GM19463 (cell line): ENCODE results near the gene KCTD16.

Source experiments
- ATAC-seq: cut with Tn5 transposase; IDR thresholded peaks from one replicate; pipeline ENCODE4 v1.9.1; 2021; ENCODE audit warnings: mild to moderate bottlenecking, moderate library complexity; ENCODE audit not compliant: unreplicated experiment

KCTD16 gene

DNA sequence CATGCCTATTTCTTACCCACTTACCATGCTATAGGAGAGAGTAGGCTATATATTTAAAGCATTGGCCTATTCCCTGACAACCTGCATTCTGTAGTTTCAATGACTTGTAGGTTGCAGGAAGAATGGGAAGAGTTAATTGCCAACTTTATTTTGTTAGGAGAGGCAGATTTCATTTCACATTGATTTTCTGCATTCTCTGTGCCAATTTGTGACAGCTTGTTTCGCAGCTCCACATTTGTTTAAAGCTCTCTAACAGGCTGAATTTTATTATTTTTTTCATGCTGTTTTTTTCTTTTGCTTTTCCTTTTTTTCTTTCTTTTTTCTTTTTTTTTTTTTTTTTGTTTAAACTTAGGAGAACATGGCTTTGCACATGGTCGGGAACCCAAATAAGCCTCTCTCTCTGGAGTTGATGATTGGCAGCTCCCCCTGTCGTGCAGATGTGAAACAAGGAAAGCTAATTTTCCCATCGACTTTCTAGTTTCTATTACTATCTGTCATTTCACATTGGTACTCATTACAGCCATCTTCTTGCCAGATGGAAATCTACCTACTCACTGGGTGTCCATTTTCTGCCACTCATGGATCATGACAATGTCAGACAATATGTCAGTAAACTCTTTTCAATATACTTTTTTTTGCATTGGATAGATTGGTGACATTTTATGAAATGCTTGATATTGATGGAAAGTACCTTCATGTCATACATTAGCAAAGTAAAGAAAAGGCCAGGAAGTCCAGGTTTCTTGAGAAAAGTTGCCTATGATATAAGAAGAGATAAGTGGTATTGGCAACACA is 223.2 kb downstream of the KCTD16 start:
- ATAC-seq = no peak

DNA sequence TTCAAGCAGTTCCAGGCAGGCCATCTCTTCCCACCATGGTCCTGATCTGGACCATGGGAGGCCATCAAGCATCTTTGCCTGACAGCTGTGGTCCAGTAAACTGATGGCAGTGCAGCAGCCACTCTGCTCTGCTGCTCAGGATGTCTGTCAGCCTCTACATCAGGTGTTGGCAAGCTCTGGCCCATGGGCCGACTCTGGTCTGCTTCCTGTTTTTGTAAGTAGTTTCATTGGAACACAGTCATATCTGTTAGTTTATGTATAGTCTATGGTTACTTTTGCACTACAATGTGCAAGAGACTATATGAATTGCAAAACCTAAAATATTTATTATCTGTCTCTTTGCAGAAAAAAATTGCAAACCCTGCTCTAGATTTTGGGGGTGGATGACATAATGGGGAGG is 225.0 kb downstream of the KCTD16 start:
- no peak for ATAC-seq

DNA sequence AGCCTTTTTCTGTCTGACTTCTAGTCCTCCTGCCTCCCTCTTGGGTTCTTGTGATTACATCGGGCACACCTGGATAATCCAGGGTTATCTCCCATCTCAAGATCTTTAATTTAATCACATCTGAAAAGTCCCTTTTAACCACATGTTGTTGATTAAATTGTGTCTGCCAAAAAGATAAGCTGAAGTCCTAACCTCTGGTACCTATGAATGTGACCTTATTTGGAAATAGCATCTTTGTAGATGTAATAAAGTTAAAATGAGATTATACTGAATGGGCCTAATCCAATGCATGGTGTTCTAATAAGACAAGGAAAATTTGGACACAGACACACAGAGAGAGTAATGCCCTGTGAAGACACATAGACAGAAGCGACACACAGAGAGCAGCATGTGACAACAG is 232.4 kb downstream of the KCTD16 start:
- no peak for ATAC-seq

DNA sequence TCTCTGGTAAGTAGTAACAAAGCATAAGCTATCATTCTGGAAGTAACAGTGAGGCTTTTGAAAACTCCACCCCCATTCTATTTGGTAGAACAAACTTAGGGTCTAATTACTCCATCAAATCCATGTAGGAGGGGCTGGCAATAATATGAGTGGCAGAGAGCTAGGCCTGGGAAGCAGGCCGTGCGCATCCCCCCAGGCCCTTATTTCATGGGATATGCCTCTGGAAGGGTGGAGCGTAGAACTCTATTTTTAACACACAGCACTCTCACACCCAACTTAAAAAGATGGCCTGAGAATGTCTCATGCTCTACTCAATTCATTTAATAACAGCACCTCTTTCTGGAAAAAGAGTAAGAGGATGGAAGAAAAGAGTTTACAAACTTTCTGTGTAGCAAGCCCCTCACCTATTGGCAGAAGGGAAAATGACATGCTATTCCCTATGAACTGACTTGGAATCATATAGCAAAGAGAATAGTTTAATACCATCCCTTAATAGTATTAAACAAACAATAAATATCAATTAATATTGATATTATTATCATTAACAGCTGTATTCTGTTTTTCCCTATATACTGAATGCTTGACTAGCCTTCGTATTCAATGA is 233.2 kb downstream of the KCTD16 start:
- ATAC-seq = no peak

DNA sequence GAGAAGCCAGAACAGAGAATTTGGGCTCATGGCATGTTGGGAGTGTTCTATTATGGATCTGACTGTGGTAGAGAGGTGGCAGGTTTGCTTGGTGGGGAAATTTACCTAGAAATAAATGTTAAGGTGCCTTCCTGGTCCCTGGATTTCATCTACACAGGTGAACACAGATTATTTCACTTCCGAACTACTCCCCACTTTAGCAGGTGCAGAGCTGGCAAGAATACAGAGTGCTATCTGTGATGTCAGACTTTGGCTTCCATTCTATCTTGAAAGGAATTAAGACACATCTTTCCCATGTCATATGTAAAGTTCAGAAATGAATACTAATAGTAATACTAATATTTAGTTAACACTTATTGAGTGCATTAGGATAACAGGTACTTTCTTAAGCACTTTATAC is 234.0 kb downstream of the KCTD16 start:
- ATAC-seq = no peak

DNA sequence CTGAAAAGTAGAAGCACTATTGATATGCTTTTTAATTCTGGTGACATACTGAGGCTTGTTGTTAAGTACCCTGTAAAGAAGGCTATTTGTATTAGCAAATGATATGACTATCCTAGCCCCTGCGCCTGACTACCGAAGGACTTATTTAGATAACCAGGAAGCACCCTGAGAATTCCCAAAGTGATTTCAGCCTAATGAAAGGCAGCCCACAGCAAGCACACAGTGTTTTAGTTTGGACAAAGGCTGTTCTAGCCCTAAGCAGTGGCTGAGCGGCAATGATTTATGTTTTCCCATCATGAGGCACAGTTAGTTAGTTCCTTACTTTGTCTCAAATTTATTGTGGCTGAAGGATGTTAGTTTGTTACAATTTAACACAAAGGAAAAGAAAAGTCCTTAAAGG is 235.3 kb downstream of the KCTD16 start:
- no peak for ATAC-seq

DNA sequence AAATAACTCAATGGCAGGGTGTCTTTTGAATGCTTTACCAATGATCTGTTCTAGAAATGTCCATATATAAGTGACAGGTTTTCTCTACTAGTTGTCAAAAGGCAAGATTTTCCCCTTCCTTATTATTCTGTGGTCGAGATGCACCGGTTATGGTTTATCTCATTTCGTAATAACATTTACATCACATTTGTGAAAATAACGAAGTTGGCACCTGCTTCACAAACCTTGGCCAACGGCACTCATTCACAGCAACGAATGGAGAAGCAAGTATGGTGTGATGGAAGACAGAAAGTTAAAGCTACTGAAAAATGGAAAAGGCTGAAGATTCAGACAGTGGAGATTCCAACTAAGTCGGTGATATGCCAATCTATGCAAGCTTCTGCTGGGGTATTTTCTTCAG is 235.8 kb downstream of the KCTD16 start:
- ATAC-seq = no peak

DNA sequence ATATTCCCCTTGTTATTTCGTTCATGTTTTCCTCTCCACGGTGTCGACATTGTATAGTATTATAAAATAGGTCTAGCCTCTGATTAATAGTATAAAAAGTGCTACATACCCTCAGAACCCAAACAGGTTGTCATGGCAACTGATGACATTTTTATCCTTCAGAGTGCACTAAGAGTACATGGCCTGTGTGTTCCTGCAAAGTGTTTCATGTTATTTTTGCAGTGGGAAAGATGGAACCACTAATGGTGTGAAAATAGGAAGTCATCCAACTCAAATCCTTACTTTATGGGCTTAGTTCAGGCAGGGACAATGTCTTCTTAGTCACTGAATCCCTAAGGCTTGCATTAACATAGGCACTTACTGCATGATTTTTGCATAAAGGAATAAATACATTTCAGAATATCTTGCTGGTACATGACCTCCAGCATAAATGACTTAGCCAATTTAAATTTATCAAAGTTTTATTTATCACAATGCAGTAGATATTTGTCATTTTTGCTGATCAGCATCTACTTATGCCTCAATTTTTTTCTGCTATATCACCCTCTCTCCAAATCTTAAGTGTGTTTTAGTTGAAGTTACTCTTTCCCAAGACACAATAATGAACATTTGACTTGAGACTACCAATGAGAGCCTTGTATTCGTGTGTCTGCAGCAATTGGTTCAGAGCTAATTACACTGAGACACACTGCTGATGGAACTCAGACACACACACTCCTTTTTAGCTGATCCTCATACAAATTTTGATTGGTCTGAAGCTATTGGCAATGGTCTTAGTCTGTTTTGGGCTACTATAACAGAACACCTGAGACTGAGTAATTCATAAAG is 243.7 kb downstream of the KCTD16 start:
- no peak for ATAC-seq

DNA sequence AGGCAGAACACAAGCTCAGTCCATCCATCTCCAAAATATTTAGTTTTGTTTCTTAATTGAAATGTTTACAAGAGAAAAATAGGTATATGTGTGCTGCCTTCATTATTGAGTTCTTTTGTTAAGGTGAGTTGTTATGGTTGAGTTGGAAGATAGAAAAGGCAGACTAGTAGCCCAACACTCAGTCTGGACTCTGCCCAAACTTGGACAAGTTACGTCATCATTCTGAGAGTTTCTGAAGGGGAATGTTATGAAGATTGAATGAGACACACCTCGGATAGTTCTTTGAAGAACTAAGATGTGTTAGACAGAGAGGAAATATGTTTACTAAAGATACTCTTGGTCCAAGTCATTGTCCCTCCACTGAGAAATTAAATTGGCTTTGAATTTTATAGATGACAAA is 245.5 kb downstream of the KCTD16 start:
- ATAC-seq = no peak

DNA sequence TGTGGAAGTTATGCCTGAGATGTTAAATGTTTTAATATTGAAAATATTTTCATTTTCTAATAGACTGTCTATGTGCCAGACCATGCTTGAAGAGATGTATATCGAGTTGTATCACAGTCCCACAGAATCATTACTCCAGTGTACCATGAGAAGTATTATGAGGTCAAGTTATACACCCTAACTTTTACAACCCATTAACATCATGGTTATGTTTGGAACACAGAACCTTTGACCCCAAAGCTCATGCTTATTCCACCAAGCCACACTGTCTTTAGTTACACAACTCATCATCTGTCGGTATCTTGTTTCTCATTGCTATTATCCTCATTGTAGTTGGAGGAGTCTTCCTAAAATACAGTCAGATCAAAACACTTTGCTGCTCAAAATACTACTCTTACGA is 248.0 kb downstream of the KCTD16 start:
- ATAC-seq = no peak

DNA sequence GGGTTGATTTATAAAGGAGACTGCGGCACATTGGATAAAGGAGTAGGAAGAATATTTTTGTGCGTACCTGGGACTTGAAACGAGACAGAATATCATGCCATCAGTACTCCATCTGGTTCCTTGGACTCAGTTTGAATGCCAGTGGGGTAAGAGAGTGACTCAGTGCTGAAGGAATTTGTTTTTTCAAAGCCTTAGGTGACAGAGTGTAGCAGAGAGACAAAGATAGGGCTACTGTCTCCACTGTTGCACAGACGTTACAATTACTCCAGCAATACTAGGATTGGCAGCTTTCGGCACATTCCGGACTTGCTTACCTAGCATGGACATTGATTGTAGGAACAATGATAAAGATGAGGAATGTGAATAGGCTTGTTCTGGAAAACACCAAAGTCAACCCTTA is 250.7 kb downstream of the KCTD16 start:
- no peak for ATAC-seq

DNA sequence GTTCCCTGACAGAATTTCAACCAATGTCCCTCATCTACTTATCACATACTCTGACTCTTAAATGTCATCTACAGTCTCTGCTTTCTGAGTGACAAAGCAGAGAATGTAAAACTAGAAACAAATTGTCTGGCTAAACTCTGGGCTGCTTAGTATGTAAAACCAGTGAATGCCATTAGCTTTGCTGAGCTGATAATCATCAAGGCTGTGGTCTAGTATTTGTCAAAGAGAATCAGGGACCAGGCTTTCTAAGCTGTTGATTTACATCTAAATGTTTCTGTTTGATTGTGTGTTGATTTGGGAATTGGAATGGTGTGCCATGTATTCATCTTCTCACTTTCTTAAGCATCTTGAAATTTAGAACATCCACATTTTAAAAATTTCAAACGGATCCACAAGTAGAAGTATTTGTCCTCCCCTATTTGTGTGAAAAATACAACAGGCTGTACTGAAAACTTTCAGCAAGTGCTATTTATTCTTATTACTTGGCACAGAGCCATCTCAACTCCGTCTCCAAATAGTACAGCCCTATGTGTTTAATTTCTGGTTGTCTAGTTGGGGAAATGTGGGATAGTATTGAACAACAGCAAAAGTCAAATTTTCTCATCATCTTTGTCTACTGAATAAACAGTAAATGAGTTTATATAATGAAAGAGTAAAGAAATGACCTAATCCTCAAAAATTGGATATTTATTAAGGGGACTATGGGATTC is 251.5 kb downstream of the KCTD16 start:
- ATAC-seq = no peak

DNA sequence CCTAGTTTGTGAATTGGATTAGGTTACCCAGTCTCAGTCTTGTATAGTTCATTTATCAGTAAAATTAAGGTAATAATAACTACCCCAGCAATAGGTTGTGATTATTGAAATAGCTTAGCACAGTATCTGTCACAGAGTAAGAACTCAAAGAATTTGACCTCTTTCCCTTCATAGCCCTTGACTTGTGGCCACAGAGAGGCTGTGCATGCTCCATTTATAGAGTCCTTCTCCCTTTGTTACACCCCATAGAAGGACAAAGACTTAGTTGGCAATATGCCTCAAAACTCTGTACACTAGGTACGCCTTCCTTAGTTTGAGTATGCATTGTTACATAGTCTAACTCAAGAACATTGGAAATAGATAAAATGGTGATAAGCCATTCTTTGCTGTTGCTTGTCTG is 257.2 kb downstream of the KCTD16 start:
- no peak for ATAC-seq

DNA sequence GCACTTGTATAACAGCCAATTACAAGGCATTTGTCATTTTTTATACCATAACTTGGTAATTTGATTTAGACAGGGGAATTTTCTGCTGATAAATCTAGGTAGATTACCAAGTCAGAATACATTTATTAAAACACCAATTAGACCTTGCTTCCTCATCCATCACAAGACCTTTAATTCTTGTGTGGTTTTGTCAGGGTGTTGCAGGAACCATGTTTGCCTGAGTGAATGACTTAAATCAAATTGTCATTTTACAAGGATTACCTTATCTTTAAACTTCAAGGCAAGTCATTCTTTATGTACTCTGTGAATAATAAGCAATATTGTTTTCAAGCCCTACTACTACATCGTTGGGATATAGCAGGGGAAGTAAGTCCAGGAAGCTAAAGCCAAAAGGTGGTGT is 257.7 kb downstream of the KCTD16 start:
- no peak for ATAC-seq

DNA sequence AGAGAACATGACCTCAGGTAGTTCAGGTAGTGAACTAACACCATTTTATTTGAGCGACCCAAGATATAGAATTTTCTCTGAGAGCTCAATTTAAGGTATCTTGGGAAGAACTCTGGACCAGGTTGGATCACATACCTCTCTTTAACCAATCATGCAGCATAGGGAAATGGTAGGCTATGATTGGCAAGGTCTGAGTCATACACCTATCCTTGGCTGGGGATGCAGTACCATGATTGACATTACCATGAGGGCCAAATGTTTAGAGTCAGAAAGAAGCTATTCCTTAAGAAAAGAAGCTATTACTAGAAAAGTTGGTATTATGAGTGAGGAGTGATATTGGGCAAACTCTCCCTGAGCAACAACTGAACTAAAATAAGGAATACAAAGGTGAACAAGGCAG is 258.7 kb downstream of the KCTD16 start:
- ATAC-seq = no peak

DNA sequence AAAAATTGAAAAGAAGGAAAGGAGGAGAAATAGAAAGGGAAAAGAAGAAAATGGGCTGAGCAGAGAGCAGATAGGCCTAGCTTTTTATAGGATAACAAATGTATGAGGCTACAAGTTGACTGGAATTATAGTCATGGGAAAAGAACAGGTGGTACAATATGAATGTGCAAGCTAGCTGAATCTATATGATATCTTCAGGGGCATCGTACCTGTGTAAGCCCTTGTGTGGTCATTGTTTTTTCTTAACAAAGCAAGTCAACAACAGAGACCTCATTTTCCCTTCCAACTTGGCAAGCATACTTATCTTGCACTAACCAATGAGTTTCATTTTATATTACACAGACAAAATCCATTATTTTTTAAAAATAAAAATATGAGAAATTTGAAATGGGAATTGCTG is 259.2 kb downstream of the KCTD16 start:
- no peak for ATAC-seq

DNA sequence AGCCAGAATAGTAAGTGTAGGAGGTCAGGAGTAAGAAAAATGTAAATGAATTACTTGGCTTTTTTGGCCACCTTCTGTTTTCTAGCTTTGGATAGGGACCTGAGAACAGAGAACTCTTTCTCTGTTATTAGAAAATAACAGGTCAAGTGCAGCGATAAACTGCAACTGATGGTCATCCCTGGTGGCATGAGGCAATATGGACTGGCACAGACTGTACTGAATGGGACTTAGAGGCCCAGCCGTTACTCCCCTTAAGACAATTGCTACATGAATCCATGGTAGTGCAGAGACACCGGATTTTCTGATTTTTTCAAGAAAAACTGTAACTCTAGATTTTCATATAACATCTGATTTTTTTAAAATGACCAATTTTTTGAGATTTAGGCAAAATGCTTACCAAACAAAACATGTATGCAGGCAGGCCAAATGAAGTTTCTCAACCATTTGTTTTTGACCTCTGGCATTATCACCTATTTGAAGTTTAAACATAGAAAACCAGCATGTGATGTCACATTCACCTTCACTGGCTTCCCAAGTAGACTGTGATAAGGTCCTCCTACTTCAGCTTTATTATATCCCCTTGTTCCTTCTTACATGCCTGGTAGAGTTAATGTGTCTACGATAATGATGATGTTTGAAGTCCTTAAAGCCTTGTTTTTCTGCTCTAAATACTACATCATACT is 262.6 kb downstream of the KCTD16 start:
- no peak for ATAC-seq

DNA sequence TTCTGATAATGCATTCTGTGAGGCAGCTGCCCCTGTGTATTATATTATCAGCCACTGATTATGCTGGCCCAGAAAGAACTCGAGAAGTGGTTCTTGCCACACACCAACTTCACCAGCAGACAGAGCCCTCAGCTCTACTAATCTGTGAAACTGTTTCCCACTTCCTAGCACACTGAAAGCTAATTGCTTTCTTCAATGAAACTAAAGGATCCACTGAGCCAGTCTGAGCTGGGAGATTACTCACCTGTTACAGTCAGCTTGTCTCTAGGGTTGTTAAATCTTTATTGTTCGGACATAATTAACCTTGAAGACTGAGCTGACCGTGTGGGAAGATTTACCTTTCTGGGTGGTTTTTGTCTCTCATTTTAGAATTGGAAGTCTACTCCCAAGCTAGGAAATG is 263.2 kb downstream of the KCTD16 start:
- ATAC-seq = no peak

DNA sequence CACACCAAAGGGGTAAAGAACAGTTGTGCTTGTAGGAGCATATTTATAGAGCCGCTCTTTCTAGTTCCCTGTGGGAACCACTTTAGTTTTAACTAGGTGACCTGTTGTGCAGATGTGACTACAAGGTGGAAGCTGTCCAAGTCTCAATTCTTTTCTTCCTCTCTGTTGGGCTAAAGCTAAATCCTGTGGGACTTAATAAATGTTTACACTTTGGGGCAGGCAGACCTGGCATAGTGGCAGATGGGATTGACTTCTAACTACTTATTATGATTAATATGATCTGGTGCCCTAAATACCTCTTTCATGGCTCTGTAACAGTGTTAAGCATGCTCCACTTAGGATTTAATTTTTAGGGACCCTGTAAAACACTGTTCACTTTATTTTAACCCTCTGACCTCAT is 265.3 kb downstream of the KCTD16 start:
- no peak for ATAC-seq

DNA sequence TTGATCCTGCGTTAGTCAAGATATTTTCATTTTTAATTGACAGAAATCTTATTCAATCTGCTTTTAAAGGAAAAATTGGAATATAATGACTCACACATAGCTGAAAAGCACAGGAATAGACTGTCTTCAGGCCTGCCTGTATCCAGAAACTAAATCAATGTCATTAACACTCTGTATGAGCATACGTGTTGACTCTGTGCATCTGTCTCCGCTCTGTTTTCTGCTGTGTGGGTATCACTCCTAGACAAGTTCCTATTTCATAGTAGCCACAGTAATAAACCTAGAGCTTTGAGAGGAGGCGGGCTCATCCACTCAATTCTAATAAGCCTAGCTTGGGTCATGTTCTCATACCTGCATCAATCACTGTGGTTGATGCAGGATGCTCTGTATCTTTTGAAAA is 267.6 kb downstream of the KCTD16 start:
- ATAC-seq = no peak

DNA sequence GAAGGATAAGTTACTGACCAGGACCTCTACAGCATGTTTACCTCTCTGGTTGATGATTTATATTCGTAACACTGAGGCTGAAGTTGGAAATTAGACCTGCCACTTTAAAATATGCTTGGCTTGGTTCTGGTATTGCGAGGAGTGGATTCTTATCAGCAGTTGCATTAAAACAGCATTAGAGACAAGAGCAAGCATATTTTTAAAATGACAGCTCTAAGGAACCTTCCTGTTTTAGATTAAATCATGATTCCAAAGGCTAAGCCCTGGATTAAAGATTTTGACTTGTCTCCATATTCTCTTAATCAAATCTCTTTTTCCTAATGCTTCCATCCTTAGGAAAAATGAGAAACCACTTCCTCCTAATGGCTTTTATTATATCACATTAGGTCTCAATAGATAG is 277.8 kb downstream of the KCTD16 start:
- no peak for ATAC-seq
